ENCODE data around the gene TXNRD1.

TXNRD1 gene

DNA sequence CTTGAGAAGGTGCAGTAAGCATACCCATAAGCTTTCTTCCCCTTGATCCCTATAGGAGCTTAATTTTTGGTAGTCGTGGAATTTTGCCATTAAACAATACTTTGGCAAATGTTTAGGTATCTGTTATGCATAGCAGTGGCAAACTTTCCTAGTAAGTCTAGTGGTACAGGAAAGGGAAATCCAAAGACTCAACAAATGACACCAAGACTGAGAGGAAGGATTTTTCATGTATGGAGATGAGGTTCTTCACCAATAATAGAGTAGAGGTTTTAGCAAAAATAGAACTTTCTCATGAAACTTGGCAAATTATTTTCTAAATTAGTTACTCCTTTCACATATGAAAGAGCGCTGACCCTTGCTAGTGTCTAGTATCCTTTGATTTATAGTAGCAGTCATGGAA is 90.8 kb downstream of the TXNRD1 start:
- Histone ChIP-seq H3K9ac (ENCODE audit: low read length) (no peak overlapping the region), H2AFZ (ENCODE audit: low read depth, low read length) (no peak overlapping the region), H3K36me3 (replicated peaks; ENCODE audit: low read depth, low read length) (peaks cover 31% of the 10 kb centered on the region), H3K4me1 (ENCODE audit: low read length) (no peaks in the 10 kb centered on the region), H3K27me3 (ENCODE audit: low read depth, low read length) (no peaks in the 10 kb centered on the region), H3K4me2 (ENCODE audit: low read length) (no peak overlapping the region), H3K27ac (ENCODE audit: low read length) (no peak overlapping the region), H3K79me2 (ENCODE audit: low read length) (peaks cover 96% of the 10 kb centered on the region), H3K9me3 (ENCODE audit: insufficient read depth, low read length) (no peaks in the 10 kb centered on the region), H3K4me3 (ENCODE audit: low read length) (no peak overlapping the region), H4K20me1 (ENCODE audit: insufficient read depth, low read length) (peaks cover 59% of the 10 kb centered on the region)
- TF ChIP-seq, protein P1, sequence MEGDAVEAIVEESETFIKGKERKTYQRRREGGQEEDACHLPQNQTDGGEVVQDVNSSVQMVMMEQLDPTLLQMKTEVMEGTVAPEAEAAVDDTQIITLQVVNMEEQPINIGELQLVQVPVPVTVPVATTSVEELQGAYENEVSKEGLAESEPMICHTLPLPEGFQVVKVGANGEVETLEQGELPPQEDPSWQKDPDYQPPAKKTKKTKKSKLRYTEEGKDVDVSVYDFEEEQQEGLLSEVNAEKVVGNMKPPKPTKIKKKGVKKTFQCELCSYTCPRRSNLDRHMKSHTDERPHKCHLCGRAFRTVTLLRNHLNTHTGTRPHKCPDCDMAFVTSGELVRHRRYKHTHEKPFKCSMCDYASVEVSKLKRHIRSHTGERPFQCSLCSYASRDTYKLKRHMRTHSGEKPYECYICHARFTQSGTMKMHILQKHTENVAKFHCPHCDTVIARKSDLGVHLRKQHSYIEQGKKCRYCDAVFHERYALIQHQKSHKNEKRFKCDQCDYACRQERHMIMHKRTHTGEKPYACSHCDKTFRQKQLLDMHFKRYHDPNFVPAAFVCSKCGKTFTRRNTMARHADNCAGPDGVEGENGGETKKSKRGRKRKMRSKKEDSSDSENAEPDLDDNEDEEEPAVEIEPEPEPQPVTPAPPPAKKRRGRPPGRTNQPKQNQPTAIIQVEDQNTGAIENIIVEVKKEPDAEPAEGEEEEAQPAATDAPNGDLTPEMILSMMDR (IDR thresholded peaks at IDR 0.05; ENCODE audit: low read depth, low read length), result no peak
- TF ChIP-seq EZH2phosphoT487 (IDR thresholded peaks at IDR 0.05; ENCODE audit: low read depth), result no peak

DNA sequence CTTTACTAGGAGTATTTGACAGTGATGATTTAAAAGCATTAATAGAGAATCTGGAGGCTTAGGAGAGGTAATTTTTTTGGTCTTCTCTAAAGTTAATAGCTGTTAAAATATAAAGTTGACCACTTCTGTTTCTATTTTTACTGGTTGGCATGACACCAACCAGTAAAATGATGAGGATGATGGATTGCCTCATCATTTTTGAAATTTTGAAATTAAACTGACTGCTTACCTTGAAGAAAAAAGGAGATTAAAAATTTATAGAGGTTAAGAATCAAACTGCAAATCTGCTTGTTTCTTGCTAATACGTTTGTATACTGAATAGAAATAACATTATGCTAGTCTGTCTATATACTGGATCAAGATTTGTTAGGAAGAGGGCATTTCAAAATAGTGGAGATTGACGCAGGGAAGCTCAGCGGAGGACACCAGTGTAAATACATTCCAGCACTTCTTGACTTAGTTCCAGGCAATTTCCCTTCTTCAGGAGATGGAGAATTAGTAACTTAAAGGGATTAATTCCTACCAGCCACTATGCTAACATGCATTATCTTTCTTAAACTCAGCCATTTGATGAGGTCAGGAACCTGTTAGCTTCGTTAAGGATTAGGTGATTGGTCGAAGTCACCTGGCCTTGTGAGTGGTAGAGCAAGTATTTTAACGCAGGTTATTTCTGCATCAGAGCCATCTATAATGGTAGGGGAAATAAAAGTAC is 91.5 kb downstream of the TXNRD1 start:
- Histone ChIP-seq H3K36me3 (replicated peaks; ENCODE audit: low read depth, low read length) (peaks cover 29% of the 10 kb centered on the region), H3K9ac (ENCODE audit: low read length) (no peak overlapping the region), H3K4me2 (ENCODE audit: low read length) (no peak overlapping the region), H4K20me1 (ENCODE audit: insufficient read depth, low read length) (peaks cover 52% of the 10 kb centered on the region), H3K9me3 (ENCODE audit: insufficient read depth, low read length) (no peaks in the 10 kb centered on the region), H3K27me3 (ENCODE audit: low read depth, low read length) (no peaks in the 10 kb centered on the region), H3K4me3 (ENCODE audit: low read length) (no peak overlapping the region), H2AFZ (ENCODE audit: low read depth, low read length) (no peak overlapping the region), H3K4me1 (ENCODE audit: low read length) (no peaks in the 10 kb centered on the region), H3K79me2 (ENCODE audit: low read length) (peaks cover 89% of the 10 kb centered on the region), H3K27ac (ENCODE audit: low read length) (no peak overlapping the region)
- TF ChIP-seq, protein P1 (IDR thresholded peaks at IDR 0.05; ENCODE audit: low read depth, low read length), result no peak
- no peak for TF ChIP-seq EZH2phosphoT487 (IDR thresholded peaks at IDR 0.05; ENCODE audit: low read depth)

DNA sequence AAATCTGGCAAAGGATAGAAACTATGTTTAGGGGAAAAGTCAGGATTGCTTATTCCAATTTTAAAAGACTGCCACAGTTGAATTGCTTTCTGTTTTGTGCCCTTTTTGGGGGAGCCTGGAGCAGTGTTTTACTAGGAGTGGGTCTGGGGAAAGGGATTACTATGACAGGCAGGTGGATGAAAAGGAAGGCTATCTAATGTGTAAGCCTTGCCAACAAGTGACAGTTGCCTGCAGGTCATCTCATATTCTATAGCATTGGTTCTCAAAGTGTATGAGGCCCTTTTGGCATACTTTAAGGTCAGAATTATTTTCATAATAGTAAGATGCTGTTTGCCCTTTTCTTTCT is 92.0 kb downstream of the TXNRD1 start:
- H3K27ac ChIP-seq (ENCODE audit: low read length), result no peak overlapping the region
- no peak overlapping the region for H3K9ac ChIP-seq (ENCODE audit: low read length)
- H3K4me1 ChIP-seq (ENCODE audit: low read length), result no peaks in the 10 kb centered on the region
- no peak overlapping the region for H3K4me2 ChIP-seq (ENCODE audit: low read length)
- H3K4me3 ChIP-seq (ENCODE audit: low read length), result no peak overlapping the region
- no peak overlapping the region for H2AFZ ChIP-seq (ENCODE audit: low read depth, low read length)
- peaks cover 84% of the 10 kb centered on the region for H3K79me2 ChIP-seq (ENCODE audit: low read length)
- peaks cover 51% of the 10 kb centered on the region for H4K20me1 ChIP-seq (ENCODE audit: insufficient read depth, low read length)
- no peaks in the 10 kb centered on the region for H3K27me3 ChIP-seq (ENCODE audit: low read depth, low read length)
- TF ChIP-seq EZH2phosphoT487 (IDR thresholded peaks at IDR 0.05; ENCODE audit: low read depth), result no peak
- TF ChIP-seq, protein P1 (IDR thresholded peaks at IDR 0.05; ENCODE audit: low read depth, low read length), result no peak
- no peaks in the 10 kb centered on the region for H3K9me3 ChIP-seq (ENCODE audit: insufficient read depth, low read length)
- peaks cover 31% of the 10 kb centered on the region for H3K36me3 ChIP-seq (replicated peaks; ENCODE audit: low read depth, low read length)

DNA sequence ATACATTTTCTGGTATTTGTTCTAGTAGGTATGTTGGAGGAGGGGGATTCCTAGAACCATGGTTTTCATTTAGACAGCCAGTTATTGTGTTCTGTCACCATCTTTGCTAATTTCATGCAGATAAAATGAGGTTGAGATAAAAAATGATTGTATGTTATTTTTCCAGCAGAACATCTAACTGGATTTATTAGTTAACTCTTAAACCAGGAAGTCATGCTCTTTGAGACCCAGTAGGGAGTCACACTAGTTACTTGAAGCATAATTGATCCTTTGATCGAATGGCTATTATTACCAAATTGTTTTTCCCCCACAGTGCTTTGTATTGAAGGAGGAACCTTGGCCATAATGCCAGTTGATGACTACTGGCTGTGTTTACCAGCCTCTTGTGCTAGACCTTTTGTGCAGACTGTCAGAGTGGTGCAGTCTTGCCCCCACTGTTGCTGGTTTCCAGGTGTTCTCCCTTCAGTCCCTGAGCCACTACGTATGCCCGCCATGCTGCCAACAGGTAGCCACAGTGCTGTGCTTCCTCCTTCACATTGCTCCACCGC is 93.9 kb downstream of the TXNRD1 start:
- Histone ChIP-seq H3K4me2 (ENCODE audit: low read length) (no peak overlapping the region), H3K36me3 (replicated peaks; ENCODE audit: low read depth, low read length) (peaks cover 35% of the 10 kb centered on the region)

More for the DNA sequence above, 93.9 kb downstream of the TXNRD1 start:
- TF ChIP-seq EZH2phosphoT487 (IDR thresholded peaks at IDR 0.05; ENCODE audit: low read depth), result no peak
- TF ChIP-seq, protein P1 (IDR thresholded peaks at IDR 0.05; ENCODE audit: low read depth, low read length), result no peak
- Histone ChIP-seq H3K79me2 (ENCODE audit: low read length) (peaks cover 65% of the 10 kb centered on the region), H3K27ac (ENCODE audit: low read length) (no peak overlapping the region), H3K4me1 (ENCODE audit: low read length) (no peaks in the 10 kb centered on the region), H3K9ac (ENCODE audit: low read length) (no peak overlapping the region), H4K20me1 (ENCODE audit: insufficient read depth, low read length) (peaks cover 33% of the 10 kb centered on the region), H3K4me3 (ENCODE audit: low read length) (no peak overlapping the region), H3K27me3 (ENCODE audit: low read depth, low read length) (no peaks in the 10 kb centered on the region), H2AFZ (ENCODE audit: low read depth, low read length) (no peak overlapping the region), H3K9me3 (ENCODE audit: insufficient read depth, low read length) (no peaks in the 10 kb centered on the region)

All from OCI-LY3 (cell line).